Measurements from ENCODE around the gene KCNG2.

KCNG2 gene

DNA sequence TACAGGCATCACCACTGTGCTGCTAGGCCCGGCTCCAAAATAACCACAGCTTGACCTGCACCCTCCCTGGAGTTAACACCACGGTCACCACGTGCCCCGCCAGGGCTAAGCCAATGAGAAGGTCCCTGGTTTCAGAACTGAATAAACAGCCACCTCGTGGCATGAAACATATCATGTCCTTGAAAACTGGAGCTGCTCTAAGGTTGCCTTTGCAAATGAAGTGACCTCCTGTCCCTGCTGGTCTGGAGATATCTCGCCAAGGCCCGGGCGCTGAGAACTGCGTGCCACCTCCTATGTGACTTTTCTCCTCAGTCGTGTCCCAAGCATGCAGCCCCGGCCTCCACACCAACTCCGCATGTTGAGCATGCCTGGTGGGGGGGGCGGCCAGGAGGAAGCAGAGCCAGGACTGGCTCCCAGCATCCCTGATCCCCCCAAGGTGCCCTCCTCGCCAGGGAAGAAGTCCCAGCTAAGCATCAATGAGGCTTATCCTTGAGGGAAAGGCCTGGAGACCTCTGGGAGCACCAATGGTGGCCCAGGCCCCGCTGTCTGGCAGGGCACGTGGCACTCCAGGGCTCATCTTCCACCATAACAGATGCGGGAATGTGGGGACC is 16.3 kb upstream of the KCNG2 start:
- Histone ChIP-seq H3K4me3 (ENCODE audit: low read depth, low read length) (no peak overlapping the region), H3K27me3 (ENCODE audit: control insufficient read depth, insufficient read depth, low read length) (peaks cover 2% of the 10 kb centered on the region), H3K9me3 (ENCODE audit: control insufficient read depth, insufficient read depth, low read length) (no peaks in the 10 kb centered on the region), H3K9ac (ENCODE audit: low read depth, low read length) (no peak overlapping the region), H3K36me3 (ENCODE audit: control insufficient read depth, insufficient read depth, low read length) (no peaks in the 10 kb centered on the region), H3K4me1 (ENCODE audit: control insufficient read depth, insufficient read depth, low read length) (no peaks in the 10 kb centered on the region)

DNA sequence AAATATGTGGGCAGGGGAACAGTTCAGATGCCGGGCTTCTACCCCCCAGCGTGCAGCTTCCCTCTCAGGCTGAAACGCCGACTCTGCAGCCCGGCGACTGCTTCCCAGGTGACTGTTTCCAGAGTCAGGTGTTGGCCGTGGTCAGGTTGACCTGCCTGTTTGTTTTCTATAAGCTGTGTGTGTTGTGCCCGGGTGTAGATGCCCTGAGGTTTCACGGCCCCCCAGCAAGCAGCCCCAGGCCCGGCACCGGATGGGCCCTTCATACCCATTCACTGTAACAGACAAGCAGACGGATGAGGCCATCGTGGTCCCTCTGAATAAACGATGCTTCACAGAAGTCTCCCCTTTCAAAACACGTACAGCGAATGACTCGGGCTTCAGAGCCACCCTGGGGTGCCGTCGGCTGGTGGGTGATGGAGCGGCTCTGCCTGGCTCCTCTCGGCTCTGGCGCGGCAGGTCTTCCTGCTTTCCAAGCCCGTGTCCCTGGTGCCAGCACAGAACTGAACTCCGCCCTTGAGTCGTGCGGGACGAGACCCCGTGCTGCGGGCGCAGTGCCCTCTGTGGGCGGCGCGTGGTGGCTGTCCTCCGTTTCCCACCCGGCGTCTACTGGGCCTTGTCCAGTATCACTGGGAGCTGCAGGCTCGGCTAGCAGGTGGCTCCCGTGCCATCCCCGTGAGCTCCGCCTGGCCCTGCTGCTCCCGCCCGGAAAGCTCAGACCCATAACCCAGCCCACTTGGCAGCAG is 15.0 kb upstream of the KCNG2 start:
- Histone ChIP-seq H3K27me3 (ENCODE audit: control insufficient read depth, insufficient read depth, low read length) (peaks cover 15% of the 10 kb centered on the region), H3K9me3 (ENCODE audit: control insufficient read depth, insufficient read depth, low read length) (no peaks in the 10 kb centered on the region), H3K4me3 (ENCODE audit: low read depth, low read length) (no peak overlapping the region), H3K36me3 (ENCODE audit: control insufficient read depth, insufficient read depth, low read length) (no peaks in the 10 kb centered on the region), H3K4me1 (ENCODE audit: control insufficient read depth, insufficient read depth, low read length) (no peaks in the 10 kb centered on the region), H3K9ac (ENCODE audit: low read depth, low read length) (no peak overlapping the region)

DNA sequence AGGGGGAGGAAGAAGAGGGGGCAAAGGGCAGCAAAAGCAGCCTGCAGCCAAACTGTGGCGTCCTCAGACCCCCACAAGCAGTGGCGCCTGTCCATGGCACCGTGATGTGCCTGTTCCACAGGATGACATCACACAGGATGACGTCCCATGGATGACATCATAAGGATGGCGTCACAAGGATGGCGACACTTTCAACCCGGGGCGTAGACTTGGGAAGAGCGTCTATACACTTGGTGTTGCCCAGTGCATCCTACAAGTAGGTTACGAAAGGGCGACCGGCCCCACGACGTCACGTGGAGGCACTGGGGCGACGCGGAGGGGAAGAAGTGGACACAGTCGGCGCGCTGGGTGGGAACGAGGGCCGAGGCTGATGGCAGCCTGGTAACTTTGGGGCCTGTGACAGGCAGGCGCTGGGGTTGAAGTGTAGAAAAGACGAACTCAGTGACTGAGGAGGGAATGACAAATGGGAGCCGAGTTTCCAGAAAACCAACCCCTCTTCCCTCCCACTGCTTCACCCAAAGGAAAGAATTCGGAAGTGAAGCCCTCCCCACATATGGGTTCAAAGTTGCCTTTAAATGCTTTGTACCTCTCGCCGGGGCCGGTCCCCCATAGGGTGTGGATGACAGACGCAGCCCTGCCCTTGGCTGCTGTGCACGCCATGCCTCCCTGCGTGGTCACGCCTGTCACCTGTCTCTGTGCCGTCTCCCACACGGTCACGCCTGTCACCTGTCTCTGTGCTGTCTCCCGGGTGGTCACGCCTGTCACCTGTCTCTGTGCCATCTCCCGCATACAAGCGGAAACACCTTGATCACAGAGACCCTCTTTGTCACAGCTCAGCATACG is 13.4 kb upstream of the KCNG2 start:
- peaks cover 25% of the 10 kb centered on the region for H3K27me3 ChIP-seq (ENCODE audit: control insufficient read depth, insufficient read depth, low read length)
- no peaks in the 10 kb centered on the region for H3K36me3 ChIP-seq (ENCODE audit: control insufficient read depth, insufficient read depth, low read length)
- no peaks in the 10 kb centered on the region for H3K9me3 ChIP-seq (ENCODE audit: control insufficient read depth, insufficient read depth, low read length)
- H3K9ac ChIP-seq (ENCODE audit: low read depth, low read length), result no peak overlapping the region
- no peak overlapping the region for H3K4me3 ChIP-seq (ENCODE audit: low read depth, low read length)
- no peaks in the 10 kb centered on the region for H3K4me1 ChIP-seq (ENCODE audit: control insufficient read depth, insufficient read depth, low read length)

DNA sequence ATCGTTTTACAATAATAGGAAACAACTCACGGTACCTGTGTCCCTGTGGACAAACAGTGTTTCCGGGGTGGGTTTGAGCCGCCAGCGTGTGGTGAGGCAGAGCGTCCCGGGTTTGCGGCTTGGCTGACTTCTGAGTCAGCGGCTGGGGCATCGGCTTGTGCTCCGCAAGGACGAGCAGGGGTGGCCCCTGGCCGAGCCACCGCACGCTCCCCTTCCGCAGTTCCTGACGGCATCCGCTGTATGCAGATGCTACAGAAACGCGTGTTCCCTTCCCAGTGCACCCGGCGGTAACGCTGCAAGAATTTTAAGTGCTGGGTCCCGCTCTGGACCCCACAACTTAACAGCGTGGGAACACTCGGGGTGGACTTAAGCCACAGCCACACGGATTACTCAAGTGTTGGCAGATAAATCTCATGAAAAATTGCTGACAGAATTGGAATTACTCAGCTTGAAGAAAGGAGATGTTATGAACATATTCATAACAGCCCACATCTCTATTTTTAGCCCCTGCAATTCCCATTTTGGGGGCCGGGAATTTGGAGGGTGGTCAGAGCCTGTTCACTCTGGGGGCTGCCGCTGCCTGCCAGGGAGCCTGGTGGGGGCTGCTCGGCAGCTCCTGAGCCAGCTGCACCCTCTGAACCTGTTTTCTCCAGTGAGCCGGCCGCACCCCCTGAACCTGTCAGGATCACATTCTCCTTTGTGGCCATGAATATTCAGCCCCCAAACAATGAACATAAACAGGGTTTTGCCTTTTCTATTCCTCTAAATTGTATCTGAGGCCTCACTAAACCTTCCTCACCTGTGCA is 12.6 kb upstream of the KCNG2 start:
- Histone ChIP-seq H3K9ac (ENCODE audit: low read depth, low read length) (no peak overlapping the region), H3K4me1 (ENCODE audit: control insufficient read depth, insufficient read depth, low read length) (no peaks in the 10 kb centered on the region), H3K36me3 (ENCODE audit: control insufficient read depth, insufficient read depth, low read length) (no peaks in the 10 kb centered on the region), H3K9me3 (ENCODE audit: control insufficient read depth, insufficient read depth, low read length) (no peaks in the 10 kb centered on the region), H3K27me3 (ENCODE audit: control insufficient read depth, insufficient read depth, low read length) (peaks cover 25% of the 10 kb centered on the region), H3K4me3 (ENCODE audit: low read depth, low read length) (no peak overlapping the region)

DNA sequence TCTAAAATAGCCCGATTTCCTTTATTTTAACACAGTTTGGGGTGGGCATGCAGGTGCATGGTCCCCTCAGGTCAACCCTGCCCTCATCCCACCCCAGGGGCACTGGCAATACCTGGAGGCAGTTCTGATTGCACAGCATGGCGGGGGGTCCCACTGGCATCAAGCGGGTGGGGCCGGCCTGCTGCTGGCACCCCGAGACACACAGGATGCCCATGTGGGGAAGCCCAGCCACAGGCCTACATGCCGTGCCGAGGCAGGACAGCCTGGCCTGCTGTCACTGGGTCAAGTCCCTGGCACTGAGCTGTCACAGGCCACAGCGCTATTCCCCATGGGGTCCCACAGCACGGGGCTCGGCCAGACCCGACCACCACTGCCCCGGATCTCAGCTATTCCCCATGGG is 11.9 kb upstream of the KCNG2 start:
- Histone ChIP-seq H3K9ac (ENCODE audit: low read depth, low read length) (no peak overlapping the region), H3K4me1 (ENCODE audit: control insufficient read depth, insufficient read depth, low read length) (no peaks in the 10 kb centered on the region), H3K27me3 (ENCODE audit: control insufficient read depth, insufficient read depth, low read length) (peaks cover 28% of the 10 kb centered on the region), H3K4me3 (ENCODE audit: low read depth, low read length) (no peak overlapping the region), H3K9me3 (ENCODE audit: control insufficient read depth, insufficient read depth, low read length) (no peaks in the 10 kb centered on the region), H3K36me3 (ENCODE audit: control insufficient read depth, insufficient read depth, low read length) (no peaks in the 10 kb centered on the region)

DNA sequence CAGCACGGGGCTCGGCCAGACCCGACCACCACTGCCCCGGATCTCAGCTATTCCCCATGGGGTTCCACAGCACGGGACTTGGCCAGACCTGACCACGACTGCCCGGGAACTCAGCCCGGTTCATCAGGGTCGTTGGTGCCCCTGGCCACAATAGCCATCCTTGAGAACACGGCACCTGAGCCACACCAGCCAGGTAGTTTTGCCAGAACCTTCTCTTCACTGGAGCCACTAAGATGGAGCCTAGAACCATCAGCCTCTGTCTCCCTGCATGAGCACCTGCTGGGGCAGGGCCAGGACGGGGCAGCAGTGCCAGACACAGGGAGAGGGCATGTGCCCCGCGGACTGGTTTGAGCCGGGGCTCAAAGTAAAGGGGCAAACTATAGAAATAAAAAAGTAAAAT is 11.4 kb upstream of the KCNG2 start:
- Histone ChIP-seq H3K4me3 (ENCODE audit: low read depth, low read length) (no peak overlapping the region), H3K27me3 (ENCODE audit: control insufficient read depth, insufficient read depth, low read length) (peaks cover 28% of the 10 kb centered on the region), H3K9me3 (ENCODE audit: control insufficient read depth, insufficient read depth, low read length) (no peaks in the 10 kb centered on the region)

DNA sequence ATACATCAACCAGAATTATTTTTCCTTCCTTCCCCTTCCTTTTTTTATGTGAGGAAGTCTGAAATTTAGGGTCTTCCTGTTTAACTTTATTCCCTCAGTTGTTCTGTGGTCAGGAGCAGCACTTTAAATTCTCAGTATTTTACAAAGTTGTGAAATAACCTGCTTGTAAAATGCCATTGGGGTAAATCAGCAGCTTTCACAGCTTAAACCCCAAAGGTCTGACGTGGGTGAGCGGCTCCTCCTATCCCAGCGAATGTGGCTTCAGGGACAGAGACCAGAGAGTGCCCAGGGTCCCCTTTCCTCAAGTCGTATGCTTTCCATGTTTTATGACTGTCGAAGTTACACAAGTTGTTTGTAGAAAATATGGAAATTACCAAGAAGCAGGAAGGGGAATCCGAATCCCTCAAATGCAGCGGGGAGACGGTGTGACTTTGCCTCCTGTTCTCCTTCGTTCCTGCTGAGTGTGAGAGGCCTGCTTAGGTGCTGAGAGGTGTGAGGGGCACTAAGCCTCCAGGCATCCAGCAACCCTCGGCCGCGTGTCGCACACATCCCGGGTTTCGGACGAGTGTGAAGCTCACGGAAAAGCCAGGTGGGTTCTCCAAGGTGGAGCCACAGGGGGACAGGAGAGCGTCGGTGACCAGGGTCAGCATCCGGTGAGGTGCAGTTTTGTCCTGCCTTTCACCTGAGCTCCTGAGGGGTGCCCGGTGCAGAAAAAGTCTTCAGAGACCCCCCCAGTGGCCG is 10.8 kb upstream of the KCNG2 start:
- Histone ChIP-seq H3K4me3 (ENCODE audit: low read depth, low read length) (no peak overlapping the region), H3K9ac (ENCODE audit: low read depth, low read length) (no peak overlapping the region), H3K9me3 (ENCODE audit: control insufficient read depth, insufficient read depth, low read length) (no peaks in the 10 kb centered on the region), H3K27me3 (ENCODE audit: control insufficient read depth, insufficient read depth, low read length) (peaks cover 31% of the 10 kb centered on the region), H3K4me1 (ENCODE audit: control insufficient read depth, insufficient read depth, low read length) (no peaks in the 10 kb centered on the region), H3K36me3 (ENCODE audit: control insufficient read depth, insufficient read depth, low read length) (no peaks in the 10 kb centered on the region)

More for the DNA sequence above, 11.4 kb upstream of the KCNG2 start:
- H3K4me1 ChIP-seq (ENCODE audit: control insufficient read depth, insufficient read depth, low read length), result no peaks in the 10 kb centered on the region
- no peak overlapping the region for H3K9ac ChIP-seq (ENCODE audit: low read depth, low read length)
- no peaks in the 10 kb centered on the region for H3K36me3 ChIP-seq (ENCODE audit: control insufficient read depth, insufficient read depth, low read length)

DNA sequence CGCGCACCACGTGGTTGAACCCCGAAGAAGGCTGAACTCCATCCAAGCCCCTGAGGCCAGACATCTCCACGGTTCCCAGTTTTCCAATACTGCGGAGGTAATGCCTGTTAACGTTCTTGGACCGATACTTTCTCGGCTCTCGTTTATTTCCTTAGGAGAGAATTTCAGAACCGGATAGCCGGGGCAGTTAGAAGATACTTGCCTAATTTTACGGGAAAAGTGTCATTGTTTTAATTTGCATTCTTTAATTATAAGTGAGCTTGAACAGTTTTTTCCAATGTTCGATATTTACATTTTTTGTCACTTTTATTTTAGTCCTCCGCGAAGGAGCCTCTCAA is 10.2 kb upstream of the KCNG2 start:
- no peaks in the 10 kb centered on the region for H3K4me1 ChIP-seq (ENCODE audit: control insufficient read depth, insufficient read depth, low read length)
- peaks cover 31% of the 10 kb centered on the region for H3K27me3 ChIP-seq (ENCODE audit: control insufficient read depth, insufficient read depth, low read length)
- H3K9ac ChIP-seq (ENCODE audit: low read depth, low read length), result no peak overlapping the region
- no peaks in the 10 kb centered on the region for H3K36me3 ChIP-seq (ENCODE audit: control insufficient read depth, insufficient read depth, low read length)
- H3K4me3 ChIP-seq (ENCODE audit: low read depth, low read length), result no peak overlapping the region
- H3K9me3 ChIP-seq (ENCODE audit: control insufficient read depth, insufficient read depth, low read length), result no peaks in the 10 kb centered on the region

DNA sequence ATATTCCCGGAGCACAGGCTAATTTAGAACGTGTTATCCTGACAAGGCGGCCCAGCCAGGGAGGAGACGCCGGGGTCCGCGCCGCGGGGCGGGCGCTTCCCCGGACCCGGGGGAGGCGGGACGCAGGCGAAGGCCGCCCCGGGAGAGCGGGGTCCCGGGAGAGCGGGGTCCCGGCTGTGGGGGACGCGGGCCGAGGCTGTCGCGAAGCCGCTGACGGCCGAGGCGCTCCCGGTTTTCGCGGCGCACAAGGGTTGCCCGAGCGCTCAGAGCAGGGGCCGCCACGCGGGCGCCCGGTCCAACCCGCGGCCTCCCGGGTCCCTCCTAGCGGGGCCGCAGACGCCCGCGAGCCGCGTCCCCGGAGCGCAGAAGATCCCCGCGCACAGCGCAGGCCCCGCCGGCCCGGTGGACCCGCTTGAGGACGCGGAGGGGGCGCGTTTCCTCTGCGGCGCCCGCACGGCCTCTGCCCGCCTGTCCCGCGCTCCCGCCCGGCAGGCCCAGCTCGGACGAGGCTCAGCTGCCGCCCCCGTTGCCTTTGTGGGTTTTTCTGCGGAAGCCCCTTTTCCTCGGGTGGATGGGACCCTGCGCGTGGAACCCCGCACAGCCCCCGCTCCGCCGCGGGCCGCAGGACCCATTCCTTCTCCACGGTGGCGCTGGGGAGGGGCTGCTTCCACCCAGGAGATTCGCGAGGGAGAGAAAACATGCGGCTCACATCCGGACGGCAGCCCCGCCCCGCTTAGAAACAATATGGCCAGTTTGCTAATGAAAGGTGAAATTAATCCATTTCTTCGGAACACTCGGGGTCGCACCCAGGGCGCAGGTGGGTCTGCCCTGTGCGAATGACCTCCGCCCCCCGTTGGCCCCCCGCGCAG is 9.6 kb upstream of the KCNG2 start:
- H3K9ac ChIP-seq (ENCODE audit: low read depth, low read length), result no peak overlapping the region
- peaks cover 31% of the 10 kb centered on the region for H3K27me3 ChIP-seq (ENCODE audit: control insufficient read depth, insufficient read depth, low read length)
- H3K4me3 ChIP-seq (ENCODE audit: low read depth, low read length), result no peak overlapping the region
- no peaks in the 10 kb centered on the region for H3K36me3 ChIP-seq (ENCODE audit: control insufficient read depth, insufficient read depth, low read length)
- H3K9me3 ChIP-seq (ENCODE audit: control insufficient read depth, insufficient read depth, low read length), result no peaks in the 10 kb centered on the region
- no peaks in the 10 kb centered on the region for H3K4me1 ChIP-seq (ENCODE audit: control insufficient read depth, insufficient read depth, low read length)

DNA sequence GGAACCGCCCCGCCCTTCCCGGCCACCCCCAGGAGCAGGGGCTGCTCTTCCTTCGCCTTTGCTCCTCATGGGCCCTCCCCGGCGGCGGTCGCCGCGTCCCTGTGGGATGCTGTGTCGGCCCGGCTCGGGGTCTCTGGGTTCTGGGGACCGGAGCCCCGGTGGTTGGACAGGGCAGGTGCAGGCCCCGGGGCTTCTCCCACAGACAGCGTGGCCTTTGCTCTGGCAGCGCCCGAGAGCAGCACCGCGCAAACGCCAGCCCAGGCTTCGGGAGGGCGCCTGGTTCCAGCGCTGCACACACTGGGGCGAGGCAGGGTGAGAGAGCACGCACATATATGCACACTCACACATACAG is 9.0 kb upstream of the KCNG2 start:
- Histone ChIP-seq H3K9me3 (ENCODE audit: control insufficient read depth, insufficient read depth, low read length) (no peaks in the 10 kb centered on the region), H3K27me3 (ENCODE audit: control insufficient read depth, insufficient read depth, low read length) (peaks cover 31% of the 10 kb centered on the region), H3K4me1 (ENCODE audit: control insufficient read depth, insufficient read depth, low read length) (no peaks in the 10 kb centered on the region), H3K36me3 (ENCODE audit: control insufficient read depth, insufficient read depth, low read length) (no peaks in the 10 kb centered on the region), H3K9ac (ENCODE audit: low read depth, low read length) (no peak overlapping the region), H3K4me3 (ENCODE audit: low read depth, low read length) (no peak overlapping the region)
